Measurements from ENCODE around the gene SLC49A4.
A peak's percentile ranks its signal among the peaks of the same experiment; 100 is the strongest.

The SLC49A4 gene

DNA sequence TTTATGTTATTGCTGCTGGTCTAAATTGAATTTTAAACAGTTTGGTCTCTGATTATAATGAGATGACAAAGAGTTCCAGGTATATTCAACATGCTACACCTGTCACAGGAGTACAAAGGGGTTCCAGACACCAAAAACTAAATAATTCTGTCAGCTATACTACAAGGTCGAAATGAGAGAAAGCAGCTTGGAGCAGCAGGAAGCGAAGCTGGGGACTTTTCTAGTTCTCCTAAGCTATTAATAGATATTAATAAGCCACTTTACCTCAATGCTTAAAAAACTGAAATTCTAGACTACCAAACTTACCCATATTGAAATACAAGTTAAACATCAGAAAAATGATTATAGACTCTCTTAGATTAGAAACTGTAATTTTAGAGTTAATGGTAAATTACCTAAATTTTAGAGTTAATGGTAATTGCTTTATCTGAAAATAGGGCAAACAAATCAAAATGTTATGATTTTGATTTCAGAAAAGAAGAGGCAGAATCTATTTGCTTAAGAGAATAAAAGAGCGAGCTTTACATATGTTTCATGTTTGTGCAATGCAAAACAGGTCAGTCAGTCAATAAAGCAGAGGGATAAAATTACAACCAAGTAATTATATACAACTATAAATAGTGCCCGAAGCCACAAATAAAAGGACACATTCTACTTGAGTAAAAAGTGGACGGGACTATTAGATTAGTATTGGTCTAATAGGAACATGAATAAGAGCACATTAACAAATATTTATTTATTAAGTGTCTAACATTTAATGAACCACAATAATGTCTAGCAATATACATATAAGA lies 18.0 kb upstream of the SLC49A4 start:
- Mint-ChIP-seq H3K27me3 (no peaks in the 10 kb centered on the region), H3K9me3 (no peaks in the 10 kb centered on the region), H3K27ac (no peak overlapping the region), H3K4me1 (no peaks in the 10 kb centered on the region), H3K4me3 (no peak overlapping the region)
- DNase-seq, result no peak
- no peak for ATAC-seq

DNA sequence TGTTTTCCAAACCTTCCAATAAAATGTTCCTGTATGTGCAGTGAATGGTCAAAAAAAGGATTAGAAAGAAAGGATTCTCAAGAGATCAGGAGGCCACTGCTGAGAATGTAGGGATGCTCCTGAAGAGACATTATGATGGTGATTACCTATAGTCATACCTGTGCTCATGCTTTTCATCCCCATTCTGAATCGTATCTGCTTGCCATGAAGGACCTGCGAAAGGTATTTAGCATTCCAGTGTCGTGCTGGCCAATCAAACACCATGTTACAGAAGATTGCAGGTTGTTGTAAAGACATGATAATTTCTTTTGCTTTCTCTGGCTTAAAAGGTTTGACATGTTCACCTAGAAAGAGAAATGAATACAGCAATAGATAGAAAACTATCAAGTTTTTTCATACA lies 17.3 kb upstream of the SLC49A4 start:
- Mint-ChIP-seq H3K27me3 (no peaks in the 10 kb centered on the region), H3K4me3 (no peak overlapping the region), H3K27ac (no peak overlapping the region), H3K4me1 (no peaks in the 10 kb centered on the region), H3K9me3 (no peaks in the 10 kb centered on the region)
- DNase-seq, result no peak
- no peak for ATAC-seq

DNA sequence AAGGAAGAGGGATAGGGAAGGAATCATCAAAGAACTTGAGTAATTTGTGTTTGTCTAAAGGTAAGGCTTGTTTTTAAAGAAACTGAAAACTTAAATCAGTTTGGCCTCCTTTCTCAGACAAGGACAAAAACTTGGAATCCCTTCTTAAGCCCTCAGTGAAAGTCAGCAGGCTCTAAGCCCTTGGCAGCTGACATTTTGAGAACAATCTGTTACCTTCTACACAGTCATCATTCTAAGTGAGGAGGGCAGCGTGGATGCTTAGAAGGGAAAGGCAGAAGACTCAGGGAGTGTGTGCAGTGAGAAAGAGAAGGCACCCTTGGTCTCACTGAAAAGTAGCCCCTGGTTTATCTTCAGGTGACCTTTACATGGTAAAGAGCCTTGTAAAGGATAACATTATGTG lies 12.1 kb upstream of the SLC49A4 start:
- ATAC-seq, result no peak
- no peak overlapping the region for H3K27ac Mint-ChIP-seq
- DNase-seq, result no peak

DNA sequence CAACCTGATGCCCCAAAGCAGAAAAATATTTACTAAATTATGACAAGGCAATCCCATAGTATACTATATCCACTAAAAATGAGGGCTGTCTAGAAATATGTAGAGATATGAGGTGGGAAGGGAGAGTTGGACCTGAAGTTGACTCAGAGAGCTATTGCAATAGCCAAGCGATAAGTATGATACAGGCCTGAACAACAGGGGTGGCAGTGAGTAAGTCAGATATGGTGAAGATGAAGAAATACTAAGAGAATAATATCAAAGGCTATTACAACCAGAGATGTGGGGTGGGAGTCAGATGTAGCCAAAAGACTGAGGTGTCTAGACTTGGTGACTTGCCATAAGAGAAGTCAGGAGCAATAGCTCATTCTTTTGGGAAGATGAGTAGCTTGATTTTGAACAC lies 10.4 kb upstream of the SLC49A4 start:
- Mint-ChIP-seq H3K9me3 (no peaks in the 10 kb centered on the region), H3K4me1 (peaks cover 17% of the 10 kb centered on the region), H3K27ac (no peak overlapping the region), H3K4me3 (no peak overlapping the region), H3K27me3 (no peaks in the 10 kb centered on the region)
- ATAC-seq (no peak), DNase-seq (no peak)

More for the DNA sequence above, 12.1 kb upstream of the SLC49A4 start:
- Mint-ChIP-seq H3K4me3 (no peak overlapping the region), H3K9me3 (no peaks in the 10 kb centered on the region), H3K27me3 (no peaks in the 10 kb centered on the region), H3K4me1 (peaks cover 12% of the 10 kb centered on the region)

DNA sequence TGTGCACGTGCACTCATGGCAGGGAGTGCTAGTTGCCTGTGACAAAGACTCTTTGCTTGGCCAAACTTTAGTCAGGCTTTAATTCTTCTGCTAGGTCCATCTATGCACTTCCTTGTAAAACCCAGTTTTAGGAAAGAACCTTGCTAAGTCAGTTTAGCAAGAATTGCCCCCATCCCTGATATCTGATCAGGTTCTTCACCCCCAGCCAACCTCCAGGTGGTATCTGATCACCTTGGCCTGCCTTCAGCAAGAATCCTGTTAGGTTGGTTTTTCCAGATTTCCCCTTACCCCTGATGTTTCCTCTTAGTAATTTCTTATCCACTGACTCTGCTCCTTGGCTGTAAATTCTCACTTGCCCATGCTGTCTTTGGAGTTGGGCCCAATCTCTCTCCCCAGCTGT lies 9.6 kb upstream of the SLC49A4 start:
- Mint-ChIP-seq H3K9me3 (no peaks in the 10 kb centered on the region), H3K27ac (no peak overlapping the region), H3K4me1 (peaks cover 17% of the 10 kb centered on the region), H3K4me3 (no peak overlapping the region), H3K27me3 (no peaks in the 10 kb centered on the region)
- no peak for DNase-seq
- no peak for ATAC-seq

DNA sequence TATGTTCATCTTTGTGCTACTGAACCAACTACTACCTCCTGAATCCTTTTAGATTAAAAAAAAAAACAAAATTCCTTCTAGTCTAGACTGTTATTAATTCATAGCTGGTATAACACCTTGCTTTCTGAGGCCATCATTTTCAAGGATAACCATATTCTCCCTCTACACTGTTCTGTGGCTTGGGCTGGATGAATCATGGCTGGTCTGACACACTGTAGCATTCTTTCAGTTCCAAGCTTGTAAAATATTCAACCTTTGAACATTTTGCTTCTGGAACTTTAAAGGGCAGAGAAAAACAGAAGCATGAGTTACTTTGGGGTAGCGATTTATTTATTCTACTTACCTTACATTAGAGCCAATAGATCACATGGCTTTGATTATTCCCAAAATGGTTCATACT lies 8.8 kb upstream of the SLC49A4 start:
- Mint-ChIP-seq H3K9me3 (no peaks in the 10 kb centered on the region), H3K4me1 (peaks cover 17% of the 10 kb centered on the region), H3K4me3 (no peak overlapping the region), H3K27ac (peak overlapping the region in 1 of 2 donors; percentile 71), H3K27me3 (no peaks in the 10 kb centered on the region)
- DNase-seq, result no peak
- peak; percentile 71 for ATAC-seq

DNA sequence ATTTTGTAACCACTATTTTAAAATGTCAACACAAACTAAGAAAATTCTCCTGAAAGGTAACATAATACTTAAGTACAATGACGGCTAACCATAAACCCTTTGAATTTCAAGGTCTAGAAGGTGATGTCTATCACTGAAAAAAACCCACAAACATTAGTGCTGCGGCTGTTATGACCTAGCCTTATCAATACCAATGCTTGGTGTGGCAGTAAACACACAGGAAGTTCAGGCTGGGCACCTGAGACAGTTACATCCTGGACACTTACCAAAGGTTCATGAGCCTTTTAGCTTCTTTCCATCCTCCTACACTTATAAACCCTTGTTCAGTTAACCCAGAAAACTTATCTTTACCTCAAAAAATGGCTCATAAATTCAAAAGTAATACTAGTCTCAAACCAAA lies 7.0 kb upstream of the SLC49A4 start:
- Mint-ChIP-seq H3K27ac (no peak overlapping the region), H3K4me3 (no peak overlapping the region), H3K27me3 (no peaks in the 10 kb centered on the region), H3K4me1 (peaks cover 17% of the 10 kb centered on the region), H3K9me3 (no peaks in the 10 kb centered on the region)
- no peak for DNase-seq
- ATAC-seq, result no peak

DNA sequence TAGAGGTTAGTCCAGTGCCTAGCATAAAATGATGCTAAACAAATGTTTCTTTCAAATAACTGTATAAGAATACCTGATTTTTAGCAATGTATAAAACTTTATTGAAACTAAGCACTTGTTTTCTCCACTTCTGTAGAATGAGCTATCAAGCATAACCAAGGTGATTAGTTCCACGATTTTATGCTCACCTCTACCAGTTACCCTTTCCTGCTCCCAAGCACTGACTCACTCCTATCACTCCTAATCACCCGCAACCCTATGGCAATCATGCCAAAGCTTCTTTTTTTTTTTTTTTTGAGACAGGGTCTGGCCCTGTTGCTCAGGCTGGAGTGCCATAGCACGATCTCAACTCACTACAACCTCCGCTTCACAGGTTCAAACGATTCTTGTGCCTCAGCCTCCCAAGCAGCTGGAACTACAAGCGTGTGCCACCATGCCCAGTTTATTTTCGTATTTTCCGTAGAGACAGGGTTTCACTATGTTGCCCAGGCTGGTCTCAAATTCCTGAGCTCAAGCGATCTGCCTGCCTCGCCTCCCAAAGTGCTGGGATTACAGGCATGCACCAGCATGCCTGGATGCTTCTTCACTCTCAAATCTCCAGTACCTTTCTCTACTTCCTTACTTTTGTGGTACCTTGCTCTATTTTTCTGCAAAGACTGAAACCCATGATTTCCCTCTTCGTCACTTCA lies 5.1 kb upstream of the SLC49A4 start:
- Mint-ChIP-seq H3K4me3 (no peak overlapping the region), H3K27ac (no peak overlapping the region), H3K27me3 (no peaks in the 10 kb centered on the region), H3K4me1 (peaks cover 17% of the 10 kb centered on the region), H3K9me3 (no peaks in the 10 kb centered on the region)
- ATAC-seq, result no peak
- no peak for DNase-seq

DNA sequence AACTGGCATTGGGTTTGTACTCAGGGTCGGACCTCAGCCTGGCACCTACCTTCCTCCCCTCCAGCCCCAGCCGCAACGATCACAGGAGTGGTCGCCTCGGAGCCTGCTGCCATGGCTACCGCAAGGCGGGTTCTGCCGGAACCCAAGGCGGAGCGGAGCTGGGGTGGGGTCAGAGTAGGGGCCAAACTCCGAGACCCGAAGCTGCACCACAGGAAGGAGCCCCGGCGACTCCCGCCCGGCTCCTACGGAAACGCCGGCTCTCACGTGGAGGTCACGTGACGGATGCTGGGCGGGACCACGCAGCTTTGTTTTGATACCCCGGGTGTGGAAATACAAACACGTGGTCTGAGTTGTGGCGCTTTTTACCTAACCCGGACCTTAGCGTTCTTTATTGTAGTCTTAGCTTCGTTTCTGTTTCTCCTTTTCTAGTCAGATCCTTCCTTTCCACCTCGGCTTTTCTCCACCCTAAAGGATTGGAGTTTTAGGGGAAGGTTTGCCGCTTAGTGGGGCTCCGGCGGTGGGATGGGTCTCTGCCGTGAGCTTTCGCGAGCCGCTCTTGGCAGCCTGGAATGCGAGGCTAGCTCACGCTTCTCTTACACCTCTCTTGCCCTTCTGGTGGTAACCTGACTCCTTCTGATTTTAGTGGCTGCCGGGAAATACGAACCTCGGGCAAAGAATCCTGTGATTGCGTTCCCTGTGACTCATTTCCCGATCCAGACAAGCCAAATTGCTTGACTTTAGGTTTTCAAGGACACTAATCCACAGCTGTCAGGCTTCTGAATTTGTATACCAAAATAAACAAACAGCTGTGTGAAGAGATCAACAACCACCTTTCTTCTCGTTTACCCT lies 1.1 kb upstream of the SLC49A4 start, which contains the start of gene HSPBAP1:
Gene HSPBAP1 (minus strand): TSS at position 264 of the 849 bp plus-strand sequence. CDS start 151 bp downstream, at position 113.
- Mint-ChIP-seq H3K4me1 (peaks cover 19% of the 10 kb centered on the region), H3K27me3 (no peaks in the 10 kb centered on the region), H3K27ac (peak within 1 kb of the TSS; percentile 85 to 90), H3K4me3 (peak within 1 kb of the TSS; percentile 91 to 94), H3K9me3 (no peaks in the 10 kb centered on the region)
- ATAC-seq (peak; percentile 73), DNase-seq (peak; percentile 80 to 87)

DNA sequence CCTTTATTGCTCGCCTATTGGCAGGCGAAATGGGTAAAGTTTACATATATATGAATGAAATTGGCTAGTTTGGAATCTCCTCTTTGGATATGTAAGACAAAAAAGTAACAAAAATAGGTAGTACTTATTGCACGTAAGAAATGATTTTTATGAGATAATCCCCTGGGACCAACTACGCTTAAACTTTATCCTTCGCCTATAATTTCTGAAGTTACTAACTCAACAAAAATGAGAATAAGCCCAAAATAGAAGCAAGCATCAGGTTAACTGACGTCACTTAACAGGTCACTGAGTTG lies 438 bp upstream of the SLC49A4 start:
- no peak for ATAC-seq
- Mint-ChIP-seq H3K27me3 (no peaks in the 10 kb centered on the region), H3K27ac (peak overlapping the region; percentile 85 to 90), H3K4me3 (peak overlapping the region; percentile 91 to 94), H3K4me1 (peaks cover 19% of the 10 kb centered on the region), H3K9me3 (no peaks in the 10 kb centered on the region)
- DNase-seq, result no peak

DNA sequence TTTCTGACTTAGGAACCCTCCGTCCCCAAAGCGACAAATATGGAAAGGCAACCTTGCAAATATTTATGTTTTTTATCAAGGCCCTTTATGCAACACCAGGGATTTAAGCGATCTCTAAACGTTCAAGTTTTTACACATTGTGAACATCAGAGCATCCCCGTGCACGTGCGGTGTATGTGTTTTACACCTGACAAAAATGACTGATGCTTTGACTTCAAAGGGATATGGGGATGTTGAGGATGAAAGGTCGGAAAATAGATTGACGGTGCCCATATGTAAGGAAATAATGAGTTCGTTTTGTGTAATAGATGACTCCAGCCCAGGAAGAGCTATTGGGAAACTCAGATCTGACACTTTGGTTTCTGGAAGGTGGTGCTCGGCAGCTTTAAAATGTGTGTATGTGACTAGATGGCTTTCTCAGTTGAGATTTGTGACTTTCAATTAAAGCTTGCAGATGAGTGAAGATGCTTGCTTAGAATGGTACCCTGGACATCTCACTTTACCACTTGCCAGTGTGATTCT lies 866 bp downstream of the SLC49A4 start:
- Mint-ChIP-seq H3K27me3 (no peaks in the 10 kb centered on the region), H3K9me3 (no peaks in the 10 kb centered on the region), H3K4me3 (peak overlapping the region; percentile 74 to 94), H3K4me1 (peaks cover 19% of the 10 kb centered on the region), H3K27ac (peak overlapping the region; percentile 40 to 43)
- ATAC-seq, result no peak
- no peak for DNase-seq

DNA sequence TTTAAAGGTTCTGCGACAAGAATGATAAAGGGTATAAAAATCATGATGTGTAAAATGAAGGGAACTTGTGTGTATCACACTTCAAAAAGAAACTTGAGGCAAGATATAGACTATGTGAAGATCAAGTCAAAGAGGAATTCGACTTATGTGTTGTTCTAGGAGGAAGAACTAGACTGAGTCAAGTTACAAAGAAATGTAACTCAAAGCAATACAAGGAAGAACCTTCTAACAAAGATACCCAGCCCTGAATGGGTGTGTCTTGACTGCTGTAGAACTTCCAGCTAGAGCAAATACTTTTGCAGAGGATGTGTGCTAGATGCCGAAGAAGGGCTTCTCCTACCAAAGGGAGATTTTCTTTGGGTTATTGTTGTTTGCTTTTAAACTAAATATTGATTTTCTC lies 2.4 kb downstream of the SLC49A4 start:
- Mint-ChIP-seq H3K4me3 (no peak overlapping the region), H3K9me3 (no peaks in the 10 kb centered on the region), H3K4me1 (peaks cover 19% of the 10 kb centered on the region), H3K27ac (no peak overlapping the region), H3K27me3 (no peaks in the 10 kb centered on the region)
- no peak for DNase-seq
- no peak for ATAC-seq

DNA sequence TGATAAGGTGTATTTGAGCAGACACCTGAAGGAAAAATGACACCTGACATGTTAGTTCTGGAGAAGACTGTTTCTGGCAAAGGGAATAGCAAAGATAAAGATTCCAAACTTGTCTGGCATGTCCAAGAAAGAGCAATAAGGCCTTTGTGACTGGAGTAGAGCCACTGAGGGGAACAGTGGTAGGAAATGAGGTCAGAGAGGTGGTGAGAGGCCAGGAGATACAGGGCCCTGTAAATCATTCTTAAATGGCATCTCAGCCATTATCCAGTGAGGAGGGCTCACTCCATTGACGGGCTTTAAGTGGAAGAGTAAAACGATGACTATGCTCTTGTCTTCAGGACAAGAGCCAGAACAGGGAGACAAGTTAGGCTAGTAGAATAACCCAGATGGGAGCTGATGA lies 4.5 kb downstream of the SLC49A4 start:
- peaks cover 19% of the 10 kb centered on the region for H3K4me1 Mint-ChIP-seq
- DNase-seq (no peak), ATAC-seq (no peak)
- no peak overlapping the region for H3K4me3 Mint-ChIP-seq
- H3K27ac Mint-ChIP-seq, result no peak overlapping the region
- no peaks in the 10 kb centered on the region for H3K27me3 Mint-ChIP-seq
- no peaks in the 10 kb centered on the region for H3K9me3 Mint-ChIP-seq

DNA sequence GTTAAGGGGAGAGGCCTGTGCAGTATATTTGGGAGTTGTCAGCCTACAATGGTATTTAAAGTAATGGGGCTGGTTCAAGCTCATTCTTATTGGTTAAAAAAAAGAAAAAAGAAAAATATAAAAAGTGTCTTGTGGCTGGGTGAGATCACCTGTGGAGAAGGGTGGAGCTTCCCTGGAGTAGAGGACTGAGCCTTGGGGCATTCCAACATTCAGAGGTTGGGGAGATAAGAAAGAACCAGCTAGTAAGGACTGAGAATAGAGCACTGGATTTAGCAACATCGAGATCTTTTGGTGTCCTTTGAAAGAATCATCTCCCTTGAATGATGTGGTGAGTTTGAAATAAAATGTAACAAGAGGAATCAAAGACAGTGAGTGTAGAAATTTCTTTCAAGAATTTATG lies 5.2 kb downstream of the SLC49A4 start:
- Mint-ChIP-seq H3K27ac (no peak overlapping the region), H3K4me1 (peaks cover 19% of the 10 kb centered on the region), H3K27me3 (no peaks in the 10 kb centered on the region), H3K4me3 (no peak overlapping the region), H3K9me3 (no peaks in the 10 kb centered on the region)
- DNase-seq (no peak), ATAC-seq (no peak)

DNA sequence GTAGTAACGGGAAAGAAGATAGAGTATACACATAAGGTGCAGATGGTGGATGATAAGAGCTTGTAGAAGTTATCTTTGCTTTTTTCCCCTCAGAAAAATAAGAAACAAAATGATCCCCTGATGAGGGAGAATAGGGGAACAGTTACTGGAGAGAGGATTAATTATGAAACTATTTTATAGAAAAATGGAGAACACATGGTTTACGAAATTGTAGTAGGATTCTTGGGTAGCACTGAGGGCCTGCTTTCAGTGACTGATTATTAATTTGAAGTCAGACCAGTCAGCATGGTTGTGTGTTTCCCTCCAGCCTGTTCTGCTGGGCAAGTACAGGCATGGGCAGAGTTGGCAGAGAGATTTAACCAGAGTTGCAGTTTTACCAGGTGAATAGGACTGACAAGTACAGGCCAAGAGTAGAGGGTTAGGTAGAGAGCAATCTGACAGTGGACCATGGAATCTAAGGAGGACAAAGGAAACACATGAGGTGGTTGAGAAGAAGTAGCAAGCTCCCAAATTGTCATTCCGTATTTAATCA lies 5.9 kb downstream of the SLC49A4 start:
- no peak for DNase-seq

More for the DNA sequence above, 5.9 kb downstream of the SLC49A4 start:
- Mint-ChIP-seq H3K4me3 (no peak overlapping the region), H3K9me3 (no peaks in the 10 kb centered on the region), H3K27ac (no peak overlapping the region), H3K4me1 (peaks cover 16% of the 10 kb centered on the region), H3K27me3 (no peaks in the 10 kb centered on the region)
- ATAC-seq, result no peak

Measured in stimulated activated naive CD8-positive, alpha-beta T cell treated with anti-CD3 and anti-CD28 coated beads, Interleukin-15, amount 100 ng/mL, for 72 hours (primary cell).